CD4-positive, alpha-beta T cell (primary cell): ENCODE measurements around the gene ETFA. TPM values are rescaled to one million over a fixed set of nuclear protein-coding genes. Genes with fewer than 3 reads are reported as not detected.
A peak's percentile ranks its signal among the peaks of the same experiment; 100 is the strongest.

ENCODE experiments used
- ATAC-seq: fragments of 200-7000 bp; cut with Tn5 transposase; one replicate; pipeline ENCODE4 v1.10.0; 2022; ENCODE audit warnings: mild to moderate bottlenecking; ENCODE audit not compliant: poor library complexity
- CTCF ChIA-PET: fragments of 350-600 bp; sonication (Branson Sonifier 250); formaldehyde crosslinking; loops from one replicate; lab custom pipeline; 2021; ENCODE audit warnings: antibody characterized with exemption, inconsistent platforms; lab: Charles Lee
- POLR2A ChIA-PET: fragments of 350-600 bp; sonication (Branson Sonifier 250); formaldehyde crosslinking; loops from one replicate; lab custom pipeline; 2021; ENCODE audit warnings: antibody characterized with exemption, inconsistent platforms; lab: Charles Lee
- DNase-seq, 14 experiments: peaks; one replicate each; pipeline ENCODE4 v3.0.0-alpha.2; 2013 to 2020; ENCODE audit warnings: mixed read lengths in 2 of 14
- H3K27ac ChIP-seq, 2 donors: one replicate each; pipeline versions ENCODE4 v1.5.1 to v1.7.0; 2013; ENCODE audit warnings: low read length in 2 of 2, low read depth in 1 of 2, mild to moderate bottlenecking in 1 of 2
- H3K27me3 ChIP-seq, 2 experiments: 1 replicate in 1 of 2; 2 replicates in 1 of 2; pipeline versions ENCODE4 v1.6.1 to v1.7.0; 2013; ENCODE audit warnings: low read length in 2 of 2, control low read depth in 1 of 2, mild to moderate bottlenecking in 1 of 2, moderate library complexity in 1 of 2; ENCODE audit not compliant: insufficient read depth in 2 of 2, control insufficient read depth in 1 of 2
- H3K36me3 ChIP-seq: one replicate; pipeline ENCODE4 v1.6.1; 2013; ENCODE audit warnings: low read length, control low read depth; ENCODE audit not compliant: insufficient read depth
- H3K4me1 ChIP-seq: one replicate; pipeline ENCODE4 v1.6.1; 2013; ENCODE audit warnings: low read length, control low read depth; ENCODE audit not compliant: insufficient read depth
- H3K4me3 ChIP-seq: one replicate; pipeline ENCODE4 v1.5.1; 2013; ENCODE audit warnings: mild to moderate bottlenecking, low read length, moderate library complexity
- H3K9me3 ChIP-seq, 2 experiments: 1 replicate in 1 of 2; 2 replicates in 1 of 2; pipeline versions ENCODE4 v1.6.1 to v1.7.0; 2013; ENCODE audit warnings: low read length in 2 of 2, mild to moderate bottlenecking in 2 of 2, control low read depth in 1 of 2, moderate library complexity in 1 of 2; ENCODE audit not compliant: control insufficient read depth in 1 of 2, insufficient read depth in 1 of 2
- H3K27ac Mint-ChIP-seq: one replicate; pipeline ENCODE4 v1.8.0; 2020; ENCODE audit warnings: mixed read lengths
- H3K27me3 Mint-ChIP-seq: one replicate; pipeline ENCODE4 v1.8.0; 2021; ENCODE audit warnings: mixed read lengths
- H3K36me3 Mint-ChIP-seq: one replicate; pipeline ENCODE4 v1.8.0; 2021; ENCODE audit warnings: low read depth, mixed read lengths
- H3K4me1 Mint-ChIP-seq: one replicate; pipeline ENCODE4 v1.8.0; 2021; ENCODE audit warnings: low read depth, mixed read lengths
- H3K4me3 Mint-ChIP-seq: one replicate; pipeline ENCODE4 v1.8.0; 2020; ENCODE audit warnings: mild to moderate bottlenecking, mixed read lengths
- H3K9me3 Mint-ChIP-seq: one replicate; pipeline ENCODE4 v1.8.0; 2020; ENCODE audit warnings: mixed read lengths
- CTCF ChIP-seq: fragments of 200-600 bp; IDR thresholded peaks from one replicate; pipeline ENCODE4 v1.8.0; 2022; ENCODE audit warnings: antibody characterized with exemption, mild to moderate bottlenecking
- intact Hi-C, 2 experiments: fragments of 100-400 bp; cut with DNase I in 1 of 2; cut with micrococcal nuclease in 1 of 2; formaldehyde crosslinking; loops; one replicate each; pipeline versions ENCODE4 v1.15.1 to v1.9.0; 2023 to 2025; cut with DNase I, micrococcal nuclease
- total RNA-seq, 174 experiments: library from RNA in 2 of 174; stranded (reverse) in 2 of 174; gene quantifications; one replicate each; pipeline ENCODE4 v1.2.3 and lab custom pipeline; 2021 to 2026

Gene ETFA
- total RNA-seq, 2 experiments from 2014 or later, result 11.4 to 15.2 TPM

DNA sequence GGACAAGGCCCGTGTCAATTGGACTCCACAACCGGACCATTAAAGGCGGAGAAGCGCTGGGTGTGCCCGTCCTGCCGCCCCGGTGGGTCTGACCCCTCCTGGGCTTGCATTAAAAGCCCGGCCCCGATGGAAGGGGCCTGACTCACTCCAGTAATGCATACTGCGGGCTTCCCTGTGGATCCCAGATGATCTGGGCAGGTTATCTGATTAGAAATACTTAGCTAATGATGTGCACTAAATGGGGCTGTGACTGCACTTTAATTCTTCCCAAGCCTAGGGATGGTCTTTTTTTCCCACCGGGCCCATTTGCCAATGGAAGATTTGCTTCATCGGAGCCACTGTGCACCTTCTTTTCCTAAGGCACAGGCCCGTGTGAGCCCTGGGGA, 126.6 kb downstream of the ETFA start:
- peaks cover 27% of the 10 kb centered on the region for H3K27me3 Mint-ChIP-seq
- peaks cover 11 to 18% of the 10 kb centered on the region in 2 experiments for H3K27me3 ChIP-seq
- intact Hi-C loops, result no loop called here
- ChIA-PET CTCF (no interaction called here), POLR2A (no interaction called here)
- peaks cover 7% of the 10 kb centered on the region for H3K4me1 Mint-ChIP-seq
- no peak overlapping the region for H3K27ac Mint-ChIP-seq
- peaks cover 6% of the 10 kb centered on the region for H3K4me1 ChIP-seq
- H3K4me3 ChIP-seq, result no peak overlapping the region
- H3K36me3 ChIP-seq, result no peaks in the 10 kb centered on the region
- no peak for TF ChIP-seq CTCF
- H3K27ac ChIP-seq, result no peak overlapping the region
- H3K4me3 Mint-ChIP-seq, result no peak overlapping the region
- no peak for DNase-seq
- H3K9me3 ChIP-seq, result no peaks in the 10 kb centered on the region
- no peaks in the 10 kb centered on the region for H3K9me3 Mint-ChIP-seq
- H3K36me3 Mint-ChIP-seq, result no peaks in the 10 kb centered on the region
- no peak for ATAC-seq

- no peak for ATAC-seq
Measured at GRCh38 chr15:76183930-76184649, 127.2 kb downstream of the ETFA start.

GRCh38 chr15:76181705-76182107, 129.6 kb downstream of the ETFA start:
- Mint-ChIP-seq H3K4me3 (peak overlapping the region; percentile 2), H3K27me3 (peaks cover 33% of the 10 kb centered on the region), H3K9me3 (no peaks in the 10 kb centered on the region), H3K36me3 (no peaks in the 10 kb centered on the region), H3K4me1 (peaks cover 7% of the 10 kb centered on the region), H3K27ac (no peak overlapping the region)
- Histone ChIP-seq H3K4me3 (no peak overlapping the region), H3K9me3 (peaks cover 0 to 7% of the 10 kb centered on the region in 2 experiments), H3K27me3 (peaks cover 5 to 12% of the 10 kb centered on the region in 2 experiments), H3K4me1 (peaks cover 6% of the 10 kb centered on the region), H3K36me3 (no peaks in the 10 kb centered on the region), H3K27ac (no peak overlapping the region)
- ChIA-PET POLR2A (no interaction called here), CTCF (no interaction called here)
- DNase-seq, result peak in 2 of 14 experiments; percentile 13 to 16
- TF ChIP-seq CTCF, result no peak
- intact Hi-C loops, result no loop called here
- ATAC-seq, result peak; percentile 44

More at GRCh38 chr15:76183930-76184649, 127.2 kb downstream of the ETFA start:
- Mint-ChIP-seq H3K27ac (no peak overlapping the region), H3K4me3 (no peak overlapping the region), H3K27me3 (peaks cover 27% of the 10 kb centered on the region), H3K36me3 (no peaks in the 10 kb centered on the region), H3K9me3 (no peaks in the 10 kb centered on the region), H3K4me1 (peaks cover 7% of the 10 kb centered on the region)
- intact Hi-C loops, result no loop called here
- CTCF ChIA-PET, result no interaction called here
- no peak for TF ChIP-seq CTCF
- Histone ChIP-seq H3K36me3 (no peaks in the 10 kb centered on the region), H3K4me3 (no peak overlapping the region), H3K27me3 (peaks cover 6 to 16% of the 10 kb centered on the region in 2 experiments), H3K4me1 (peaks cover 6% of the 10 kb centered on the region), H3K27ac (no peak overlapping the region), H3K9me3 (no peaks in the 10 kb centered on the region)
- no peak for DNase-seq
- POLR2A ChIA-PET, result no interaction called here
